IMR-90 (cell line): ENCODE measurements around the gene KNL1. TPM values are rescaled to one million over a fixed set of nuclear protein-coding genes. Genes with fewer than 3 reads are reported as not detected.

ENCODE experiments used
- ATAC-seq: fragments of 200-7000 bp; cut with Tn5 transposase; 2 replicates; pipeline ENCODE4 v1.9.1; 2020; ENCODE audit warnings: low read depth, mild to moderate bottlenecking, moderate library complexity
- BruUV-seq: library from RNA; stranded (reverse); fragments of 400-500 nt; replicated peaks from 2 replicates; lab custom pipeline; 2021; lab: Mats Ljungman, UMichigan
- CTCF ChIA-PET: fragments of 300-600 bp; formaldehyde crosslinking; extraction: SDS; loops from one replicate; lab custom pipeline; 2021; ENCODE audit warnings: antibody characterized with exemption; lab: Yijun Ruan, JAX
- POLR2A ChIA-PET: fragments of 300-600 bp; sonication (Branson Sonifier 250); formaldehyde crosslinking; loops from one replicate; lab custom pipeline; 2022; ENCODE audit warnings: antibody characterized with exemption; ENCODE audit not compliant: unreplicated experiment; lab: Charles Lee
- DNase-seq: peaks from one replicate; pipeline ENCODE4 v3.0.0; 2013
- H2AFZ ChIP-seq: replicated peaks from 2 replicates; pipeline ENCODE3; 2013; ENCODE audit warnings: low read length, mild to moderate bottlenecking; ENCODE audit not compliant: poor library complexity
- H2AK5ac ChIP-seq: 2 replicates; pipeline ENCODE4 v1.6.1; 2013; ENCODE audit warnings: low read depth, low read length, inconsistent platforms
- H2AK9ac ChIP-seq: replicated peaks from 2 replicates; pipeline ENCODE3; 2013; ENCODE audit warnings: mild to moderate bottlenecking, low read depth, low read length, moderate library complexity; ENCODE audit not compliant: poor library complexity
- H2BK120ac ChIP-seq: 2 replicates; pipeline ENCODE4 v1.6.1; 2013; ENCODE audit warnings: low read depth, low read length, inconsistent platforms
- H2BK15ac ChIP-seq: 3 replicates; pipeline ENCODE4 v1.6.1; 2013; ENCODE audit warnings: low read depth, low read length, inconsistent platforms
- H2BK20ac ChIP-seq: 2 replicates; pipeline ENCODE4 v1.6.1; 2013; ENCODE audit warnings: low read depth, mild to moderate bottlenecking, inconsistent platforms, low read length, moderate library complexity
- H2BK5ac ChIP-seq: 2 replicates; pipeline ENCODE4 v1.6.1; 2013; ENCODE audit warnings: mild to moderate bottlenecking, low read depth, low read length, inconsistent platforms; ENCODE audit not compliant: poor library complexity, severe bottlenecking
- H3K14ac ChIP-seq: replicated peaks from 2 replicates; pipeline ENCODE4 v1.6.1; 2013; ENCODE audit warnings: low read depth, low read length, inconsistent platforms
- H3K18ac ChIP-seq: 2 replicates; pipeline ENCODE4 v1.6.1; 2013; ENCODE audit warnings: low read depth, low read length, control low read depth
- H3K23ac ChIP-seq: 2 replicates; pipeline ENCODE4 v1.6.1; 2013; ENCODE audit warnings: low read depth, low read length, inconsistent platforms
- H3K27ac ChIP-seq: 2 replicates; pipeline ENCODE4 v1.5.1; 2013; ENCODE audit warnings: mild to moderate bottlenecking, control low read depth, low read length; ENCODE audit not compliant: insufficient read depth
- H3K27me3 ChIP-seq: 2 replicates; pipeline ENCODE4 v1.6.1; 2013; ENCODE audit warnings: low read length; ENCODE audit not compliant: control insufficient read depth, insufficient read depth
- H3K36me3 ChIP-seq: 2 replicates; pipeline ENCODE4 v1.6.1; 2013; ENCODE audit warnings: low read length, mixed read lengths; ENCODE audit not compliant: control insufficient read depth, insufficient read depth
- H3K4ac ChIP-seq: 2 replicates; pipeline ENCODE4 v1.6.1; 2013; ENCODE audit warnings: low read depth, low read length, inconsistent platforms
- H3K4me1 ChIP-seq: 2 replicates; pipeline ENCODE4 v1.6.1; 2013; ENCODE audit warnings: low read length, mixed read lengths; ENCODE audit not compliant: control insufficient read depth, insufficient read depth
- H3K4me2 ChIP-seq: 2 replicates; pipeline ENCODE4 v1.6.1; 2013; ENCODE audit warnings: low read depth, mild to moderate bottlenecking, control low read depth, low read length, moderate library complexity
- H3K4me3 ChIP-seq: 2 replicates; pipeline ENCODE4 v1.5.1; 2013; ENCODE audit warnings: low read depth, mild to moderate bottlenecking, control low read depth, low read length, moderate library complexity; ENCODE audit not compliant: insufficient read depth
- H3K56ac ChIP-seq: 2 replicates; pipeline ENCODE4 v1.6.1; 2013; ENCODE audit warnings: low read length, inconsistent platforms; ENCODE audit not compliant: insufficient read depth; ENCODE audit errors: extremely low read depth
- H3K79me1 ChIP-seq, 2 experiments: 2 replicates each; pipeline ENCODE4 v1.6.1; 2013; ENCODE audit warnings: low read length in 2 of 2, inconsistent platforms in 1 of 2, low read depth in 1 of 2
- H3K9ac ChIP-seq: 2 replicates; pipeline ENCODE4 v1.6.1; 2013; ENCODE audit warnings: low read depth, low read length, control low read depth
- H3K9me1 ChIP-seq: 2 replicates; pipeline ENCODE4 v1.6.1; 2013; ENCODE audit warnings: low read length, inconsistent platforms; ENCODE audit not compliant: insufficient read depth
- H3K9me3 ChIP-seq: 2 replicates; pipeline ENCODE4 v1.6.1; 2013; ENCODE audit warnings: low read length; ENCODE audit not compliant: control insufficient read depth, insufficient read depth
- H4K20me1 ChIP-seq: 2 replicates; pipeline ENCODE4 v1.6.1; 2013; ENCODE audit warnings: low read length, inconsistent platforms; ENCODE audit not compliant: insufficient read depth
- H4K5ac ChIP-seq: 2 replicates; pipeline ENCODE4 v1.6.1; 2013; ENCODE audit warnings: mild to moderate bottlenecking, low read depth, low read length, control low read depth
- H4K8ac ChIP-seq, 2 experiments: 2 replicates each; pipeline ENCODE4 v1.6.1; 2013; ENCODE audit warnings: low read depth in 2 of 2, low read length in 2 of 2, control low read depth in 1 of 2, inconsistent platforms in 1 of 2
- H4K91ac ChIP-seq: 2 replicates; pipeline ENCODE4 v1.6.1; 2013; ENCODE audit warnings: low read depth, low read length, inconsistent platforms; ENCODE audit not compliant: insufficient read depth
- BHLHE40 ChIP-seq: fragments of 150-350 bp; IDR thresholded peaks from 2 replicates; pipeline ENCODE4 v1.6.1; 2016; ENCODE audit warnings: mild to moderate bottlenecking, low read depth, low read length
- CEBPB ChIP-seq: IDR thresholded peaks from 2 replicates; pipeline ENCODE4 v1.6.1; 2012; ENCODE audit warnings: low read depth, low read length, improper control_type of control experiment
- CHD1 ChIP-seq: IDR thresholded peaks from 2 replicates; pipeline ENCODE4 v1.6.1; 2012; ENCODE audit warnings: low read depth, low read length, improper control_type of control experiment
- MAZ ChIP-seq: IDR thresholded peaks from 2 replicates; pipeline ENCODE4 v1.6.1; 2012; ENCODE audit warnings: low read depth, mild to moderate bottlenecking, low read length, improper control_type of control experiment, moderate library complexity, borderline replicate concordance
- MXI1 ChIP-seq: IDR thresholded peaks from 2 replicates; pipeline ENCODE4 v1.6.1; 2012; ENCODE audit warnings: low read depth, mild to moderate bottlenecking, low read length, moderate library complexity, borderline replicate concordance
- NFE2L2 ChIP-seq: fragments of 150-350 bp; IDR thresholded peaks from 2 replicates; pipeline ENCODE4 v1.6.1; 2016; ENCODE audit warnings: low read depth, mild to moderate bottlenecking, low read length
- RFX5 ChIP-seq: IDR thresholded peaks from 2 replicates; pipeline ENCODE4 v1.8.0; 2012; ENCODE audit warnings: low read depth, mild to moderate bottlenecking, low read length, moderate library complexity
- SMC3 ChIP-seq: fragments of 150-350 bp; IDR thresholded peaks from 2 replicates; pipeline ENCODE4 v1.6.1; 2016; ENCODE audit warnings: low read depth, mild to moderate bottlenecking, antibody characterized with exemption, low read length, moderate library complexity
- WGBS, 2 experiments: methylation state at CpG; one replicate each; pipeline versions ENCODE4 v1.1.5 to v1.1.7; 2013; ENCODE audit warnings: missing lambda C conversion rate in 2 of 2; ENCODE audit not compliant: insufficient read length in 1 of 2; ENCODE audit errors: extremely low coverage in 2 of 2; 5-methylcytosine and 5-hydroxymethylcytosine counted together
- dilution Hi-C: fragments of 300-500 bp; cut with HindIII; formaldehyde crosslinking; loops from one replicate; pipeline ENCODE4 v1.14.3; 2018; ENCODE audit warnings: low sequenced_read_pairs; ENCODE audit not compliant: unreplicated experiment
- in situ Hi-C: fragments of 300-500 bp; cut with MboI; formaldehyde crosslinking; loops from 3 replicates; pipeline ENCODE4 v1.14.3; 2019; ENCODE audit warnings: low sequenced_read_pairs, inconsistent platforms, mixed read lengths
- intact Hi-C: fragments of 100-400 bp; cut with micrococcal nuclease; formaldehyde crosslinking; loops from 2 replicates; pipeline ENCODE4 v1.10.0; 2022
- polyA plus RNA-seq, 3 experiments: library from polyadenylated mRNA; depleted of rRNA; stranded (reverse); fragments of >200 nt; gene quantifications; 2 replicates each; pipeline ENCODE4 v1.2.3, GENCODE V29; 2012; ENCODE audit warnings: low replicate concordance in 1 of 3
- total RNA-seq: library from RNA; depleted of rRNA; stranded (reverse); fragments of >200 nt; gene quantifications from 2 replicates; pipeline ENCODE4 v1.2.3, GENCODE V29; 2012
- TF ChIP-seq, protein P1 (sequence below): fragments of 150-350 bp; IDR thresholded peaks from 2 replicates; pipeline ENCODE4 v1.6.1; 2017; ENCODE audit warnings: mild to moderate bottlenecking, antibody characterized with exemption, low read length, low read depth
- TF ChIP-seq, protein P2 (sequence below): conservative IDR thresholded peaks from 2 replicates; pipeline ENCODE4 v1.5.1; 2012; ENCODE audit warnings: mild to moderate bottlenecking, low read depth, low read length, improper control_type of control experiment
- TF ChIP-seq, protein P3 (sequence below): fragments of 150-350 bp; IDR thresholded peaks from 2 replicates; pipeline ENCODE4 v1.6.1; 2016; ENCODE audit warnings: low read depth, mild to moderate bottlenecking, low read length, moderate library complexity, borderline replicate concordance

KNL1 gene
- total and polyA plus RNA-seq, 2 of the 4 experiments (the other 2 are of a cell fraction) = 3.1 to 25.1 TPM

DNA sequence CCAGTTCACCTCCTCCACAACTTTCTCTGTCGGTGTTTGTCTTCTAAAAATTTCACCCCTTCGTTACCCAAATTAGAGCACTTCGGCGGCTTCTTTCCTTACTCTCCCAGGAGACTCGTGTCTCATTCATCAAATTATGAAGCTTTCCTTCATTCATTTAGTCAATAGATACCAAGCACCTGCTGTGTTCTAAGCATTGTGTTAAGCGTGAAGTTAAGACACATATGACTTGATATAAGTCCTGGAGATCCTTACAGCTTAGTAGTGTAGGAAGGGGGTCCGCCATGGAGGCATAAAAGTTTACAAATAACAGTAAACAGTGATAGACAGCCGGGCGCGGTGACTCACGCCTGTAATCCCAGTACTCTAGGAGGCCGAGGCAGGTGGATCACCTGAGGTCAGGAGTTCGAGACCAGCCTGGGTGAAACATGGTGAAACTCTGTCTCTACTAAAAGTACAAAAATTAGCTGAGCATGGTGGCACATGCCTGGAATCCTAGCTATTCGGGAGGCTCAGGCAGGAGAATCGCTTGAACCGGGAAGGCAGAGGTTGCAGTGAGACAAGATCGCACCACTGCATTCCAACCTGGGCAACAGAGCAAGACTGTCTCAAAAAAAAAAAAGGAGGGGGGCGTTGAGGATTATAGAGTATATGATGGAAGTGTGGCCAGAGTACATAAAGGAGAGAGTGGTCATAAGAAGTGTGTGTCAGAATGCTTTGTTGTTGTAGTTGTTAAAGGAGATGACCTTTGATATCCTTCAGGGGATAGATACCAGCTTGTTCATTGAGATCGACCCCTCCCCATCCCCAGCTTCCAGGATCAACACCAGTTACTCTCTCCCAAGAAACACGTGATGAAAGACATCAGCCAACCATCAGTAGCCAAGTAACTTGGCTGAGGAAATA, 28.5 kb upstream of the KNL1 start:
- TF ChIP-seq BHLHE40 = no peak
- no peak for TF ChIP-seq RFX5
- TF ChIP-seq, protein P1, sequence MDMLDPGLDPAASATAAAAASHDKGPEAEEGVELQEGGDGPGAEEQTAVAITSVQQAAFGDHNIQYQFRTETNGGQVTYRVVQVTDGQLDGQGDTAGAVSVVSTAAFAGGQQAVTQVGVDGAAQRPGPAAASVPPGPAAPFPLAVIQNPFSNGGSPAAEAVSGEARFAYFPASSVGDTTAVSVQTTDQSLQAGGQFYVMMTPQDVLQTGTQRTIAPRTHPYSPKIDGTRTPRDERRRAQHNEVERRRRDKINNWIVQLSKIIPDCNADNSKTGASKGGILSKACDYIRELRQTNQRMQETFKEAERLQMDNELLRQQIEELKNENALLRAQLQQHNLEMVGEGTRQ = no peak
- TF ChIP-seq, protein P2, sequence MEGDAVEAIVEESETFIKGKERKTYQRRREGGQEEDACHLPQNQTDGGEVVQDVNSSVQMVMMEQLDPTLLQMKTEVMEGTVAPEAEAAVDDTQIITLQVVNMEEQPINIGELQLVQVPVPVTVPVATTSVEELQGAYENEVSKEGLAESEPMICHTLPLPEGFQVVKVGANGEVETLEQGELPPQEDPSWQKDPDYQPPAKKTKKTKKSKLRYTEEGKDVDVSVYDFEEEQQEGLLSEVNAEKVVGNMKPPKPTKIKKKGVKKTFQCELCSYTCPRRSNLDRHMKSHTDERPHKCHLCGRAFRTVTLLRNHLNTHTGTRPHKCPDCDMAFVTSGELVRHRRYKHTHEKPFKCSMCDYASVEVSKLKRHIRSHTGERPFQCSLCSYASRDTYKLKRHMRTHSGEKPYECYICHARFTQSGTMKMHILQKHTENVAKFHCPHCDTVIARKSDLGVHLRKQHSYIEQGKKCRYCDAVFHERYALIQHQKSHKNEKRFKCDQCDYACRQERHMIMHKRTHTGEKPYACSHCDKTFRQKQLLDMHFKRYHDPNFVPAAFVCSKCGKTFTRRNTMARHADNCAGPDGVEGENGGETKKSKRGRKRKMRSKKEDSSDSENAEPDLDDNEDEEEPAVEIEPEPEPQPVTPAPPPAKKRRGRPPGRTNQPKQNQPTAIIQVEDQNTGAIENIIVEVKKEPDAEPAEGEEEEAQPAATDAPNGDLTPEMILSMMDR = no peak
- no peak for TF ChIP-seq SMC3
- TF ChIP-seq, protein P3, sequence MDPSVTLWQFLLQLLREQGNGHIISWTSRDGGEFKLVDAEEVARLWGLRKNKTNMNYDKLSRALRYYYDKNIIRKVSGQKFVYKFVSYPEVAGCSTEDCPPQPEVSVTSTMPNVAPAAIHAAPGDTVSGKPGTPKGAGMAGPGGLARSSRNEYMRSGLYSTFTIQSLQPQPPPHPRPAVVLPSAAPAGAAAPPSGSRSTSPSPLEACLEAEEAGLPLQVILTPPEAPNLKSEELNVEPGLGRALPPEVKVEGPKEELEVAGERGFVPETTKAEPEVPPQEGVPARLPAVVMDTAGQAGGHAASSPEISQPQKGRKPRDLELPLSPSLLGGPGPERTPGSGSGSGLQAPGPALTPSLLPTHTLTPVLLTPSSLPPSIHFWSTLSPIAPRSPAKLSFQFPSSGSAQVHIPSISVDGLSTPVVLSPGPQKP = no peak
- no peak for TF ChIP-seq CEBPB
- TF ChIP-seq NFE2L2 = no peak
- no peak for TF ChIP-seq MAZ
- no peak for TF ChIP-seq MXI1
- TF ChIP-seq CHD1 = no peak
- Histone ChIP-seq H3K27ac (no peak overlapping the region), H3K56ac (no peak overlapping the region), H3K4ac (no peak overlapping the region), H3K18ac (no peak overlapping the region), H3K9me1 (no peaks in the 10 kb centered on the region), H3K9ac (0 out of 2 replicates have a peak overlapping the region, but pooled peaks have one; percentile 20), H2AK5ac (no peak overlapping the region), H4K5ac (peak overlapping the region; percentile 65; the same call in 1 of the 2 replicates), H3K4me2 (peak overlapping the region; percentile 83), H3K23ac (no peak overlapping the region), H3K14ac (no peak overlapping the region), H2BK20ac (no peak overlapping the region), H2BK120ac (no peak overlapping the region), H3K27me3 (no peaks in the 10 kb centered on the region), H3K9me3 (no peaks in the 10 kb centered on the region), H2BK5ac (no peak overlapping the region), H3K79me1 (peaks cover 18 to 38% of the 10 kb centered on the region in 2 experiments), H4K91ac (no peak overlapping the region), H4K20me1 (no peaks in the 10 kb centered on the region), H3K4me3 (peak overlapping the region; percentile 34; the same call in 1 of the 2 replicates), H3K4me1 (no peaks in the 10 kb centered on the region; the same call in 1 of the 2 replicates), H3K36me3 (peaks cover 2% of the 10 kb centered on the region; the same call in 1 of the 2 replicates), H2AK9ac (peak overlapping the region; percentile 7), H2BK15ac (no peak overlapping the region), H2AFZ (peak overlapping the region; percentile 97), H4K8ac (peak overlapping the region in 1 of 2 experiments; percentile 94; a peak in 2 of 4 replicates)
- dilution Hi-C loops = no loop called here
- ChIA-PET CTCF (interaction anchor here (0.6 to 1.7 kb wide), 4 partner anchors 24 to 329 kb away, joined by 3 to 6 read pairs (median 3); no protein-coding TSS in a partner anchor), POLR2A (no interaction called here)
- no peak for DNase-seq
- in situ Hi-C loops = no loop called here
- no TSS peak for BruUV-seq
- whole genome bisulfite sequencing, 2 experiments = 60% methylated on average over 7 of the region's 20 CpGs; no CpG with 5 or more reads in 1 of the 2 experiments
- ATAC-seq = no peak
- intact Hi-C loops = no loop called here
